Esophagus squamous epithelium (tissue), 5 donors: Measurements from ENCODE around the gene FBXO10. TPM values are rescaled to one million over a fixed set of nuclear protein-coding genes. Genes with fewer than 3 reads are reported as not detected.

ENCODE experiments used
- DNase-seq: peaks from one replicate; lab custom pipeline; 2025; lab: John Stamatoyannopoulos, UW
- H3K27ac ChIP-seq, 4 donors: fragments of 200-600 bp; sonication (generic); one replicate each; pipeline ENCODE4 v1.5.1; 2016 to 2019; ENCODE audit warnings: mild to moderate bottlenecking in 1 of 4
- H3K27me3 ChIP-seq, 4 donors: fragments of 200-600 bp; sonication (generic); 1 replicate in 3 of 4; 2 replicates in 1 of 4; pipeline versions ENCODE4 v1.5.1 to v1.6.0; 2017 to 2021; ENCODE audit warnings: antibody characterized with exemption in 1 of 4
- H3K36me3 ChIP-seq, 3 donors: fragments of 200-600 bp; sonication (generic); one replicate each; pipeline ENCODE4 v1.5.1; 2016 to 2019
- H3K4me1 ChIP-seq, 3 donors: fragments of 200-600 bp; sonication (generic); one replicate each; pipeline ENCODE4 v1.5.1; 2017 to 2019
- H3K4me3 ChIP-seq, 4 donors: fragments of 200-600 bp; sonication (generic); 1 replicate in 3 of 4; 2 replicates in 1 of 4; pipeline ENCODE4 v1.5.1; 2016 to 2019; ENCODE audit warnings: mild to moderate bottlenecking in 2 of 4, moderate library complexity in 1 of 4
- H3K9me3 ChIP-seq, 3 donors: fragments of 200-600 bp; sonication (generic); one replicate each; pipeline ENCODE4 v1.5.1; 2016 to 2019
- POLR2A ChIP-seq, 4 donors: fragments of 450-650 bp; IDR thresholded peaks; one replicate each; pipeline ENCODE4 v1.6.1; 2017; ENCODE audit warnings: antibody characterized with exemption in 4 of 4, mild to moderate bottlenecking in 4 of 4, moderate library complexity in 3 of 4
- WGBS, 2 donors: methylation state at CpG; one replicate each; pipeline ENCODE4 v1.1.5; 2018; 5-methylcytosine and 5-hydroxymethylcytosine counted together
- intact Hi-C: fragments of 100-400 bp; cut with DNase I; formaldehyde crosslinking; loops from one replicate; pipeline ENCODE4 v1.15.0; 2022
- total RNA-seq, 4 donors: library from RNA; depleted of rRNA; stranded (reverse); fragments of >200 nt; gene quantifications; one replicate each; pipeline ENCODE4 v1.1.0, GENCODE V29; 2016
- TF ChIP-seq, protein P1 (sequence below), 6 experiments: fragments of 450-650 bp in 4 of 6; fragments of 200-600 bp in 2 of 6; sonication (generic) in 2 of 6; IDR thresholded peaks; one replicate each; pipeline ENCODE4 v1.5.1; 2016 to 2019; ENCODE audit warnings: antibody characterized with exemption in 6 of 6, mild to moderate bottlenecking in 4 of 6, moderate library complexity in 4 of 6
- donor health status: DM: yes; HTN: yes; CAD: no.

FBXO10 gene
- total RNA-seq, 4 donors from 2014 or later, result 3.4 to 6.0 (median 4.4) TPM

DNA sequence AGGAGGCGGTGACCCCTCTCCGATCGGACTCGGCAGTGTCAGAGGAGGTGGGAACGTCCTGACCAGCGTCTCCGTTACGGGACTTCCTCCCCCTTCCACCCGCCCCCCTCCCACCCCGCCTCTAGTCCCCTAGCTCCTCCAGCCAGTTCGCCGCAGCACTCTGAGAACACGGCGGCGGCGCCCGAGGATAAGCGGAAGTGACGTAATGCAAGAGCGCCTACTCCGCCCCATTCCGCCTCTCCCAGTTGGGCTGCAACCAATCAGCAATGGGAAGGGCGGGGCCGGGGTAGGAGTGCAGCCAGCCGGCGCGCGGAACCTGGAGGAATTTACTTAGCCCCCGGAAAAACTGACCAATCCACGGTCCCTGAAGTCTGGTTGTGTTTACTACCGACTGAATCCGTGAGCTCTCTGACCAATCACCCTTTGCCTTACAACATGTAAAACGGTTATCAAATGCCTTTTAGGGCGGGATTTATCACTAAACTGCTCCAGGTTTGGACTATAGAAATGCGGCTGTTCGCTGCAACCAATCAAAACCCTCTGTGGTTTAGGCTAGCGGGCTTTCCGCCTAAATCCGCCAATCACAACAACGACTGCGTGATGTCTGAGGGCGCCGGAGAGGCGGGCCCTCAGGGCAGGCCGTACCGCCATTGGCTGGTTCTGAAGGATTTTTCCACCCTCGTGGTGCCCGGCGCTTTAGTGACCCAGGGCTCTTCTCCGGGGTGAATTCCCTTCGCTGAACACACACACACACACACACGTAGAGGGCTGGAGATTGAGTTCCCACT is 110.7 kb downstream of the FBXO10 start, which contains the start of gene ZBTB5:
TSS of gene ZBTB5 (minus strand) at position 202 of the 788 bp plus-strand sequence. CDS start 22,899 bp downstream, outside the sequence.
- Histone ChIP-seq H3K4me3 (peak within 1 kb of the TSS; percentile 82 to 99 (median 85)), H3K27ac (peak within 1 kb of the TSS; percentile 99), H3K27me3 (no peaks in the 10 kb centered on the region), H3K4me1 (peaks cover 12 to 54% (median 21%) of the 10 kb centered on the region in 3 donors), H3K36me3 (no peaks in the 10 kb centered on the region), H3K9me3 (no peaks in the 10 kb centered on the region)
- TF ChIP-seq POLR2A (IDR thresholded peaks at IDR 0.05), result peak in 2 of 4 donors; percentile 53 to 63
- TF ChIP-seq, protein P1, sequence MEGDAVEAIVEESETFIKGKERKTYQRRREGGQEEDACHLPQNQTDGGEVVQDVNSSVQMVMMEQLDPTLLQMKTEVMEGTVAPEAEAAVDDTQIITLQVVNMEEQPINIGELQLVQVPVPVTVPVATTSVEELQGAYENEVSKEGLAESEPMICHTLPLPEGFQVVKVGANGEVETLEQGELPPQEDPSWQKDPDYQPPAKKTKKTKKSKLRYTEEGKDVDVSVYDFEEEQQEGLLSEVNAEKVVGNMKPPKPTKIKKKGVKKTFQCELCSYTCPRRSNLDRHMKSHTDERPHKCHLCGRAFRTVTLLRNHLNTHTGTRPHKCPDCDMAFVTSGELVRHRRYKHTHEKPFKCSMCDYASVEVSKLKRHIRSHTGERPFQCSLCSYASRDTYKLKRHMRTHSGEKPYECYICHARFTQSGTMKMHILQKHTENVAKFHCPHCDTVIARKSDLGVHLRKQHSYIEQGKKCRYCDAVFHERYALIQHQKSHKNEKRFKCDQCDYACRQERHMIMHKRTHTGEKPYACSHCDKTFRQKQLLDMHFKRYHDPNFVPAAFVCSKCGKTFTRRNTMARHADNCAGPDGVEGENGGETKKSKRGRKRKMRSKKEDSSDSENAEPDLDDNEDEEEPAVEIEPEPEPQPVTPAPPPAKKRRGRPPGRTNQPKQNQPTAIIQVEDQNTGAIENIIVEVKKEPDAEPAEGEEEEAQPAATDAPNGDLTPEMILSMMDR (IDR thresholded peaks at IDR 0.05), result peak in 1 of 6 experiments; percentile 4
- intact Hi-C loops, result no loop called here
- peak; percentile 98 for DNase-seq
- WGBS, 2 donors, result 0 to 1% methylated on average over 7 to 12 of the region's 52 CpGs

DNA sequence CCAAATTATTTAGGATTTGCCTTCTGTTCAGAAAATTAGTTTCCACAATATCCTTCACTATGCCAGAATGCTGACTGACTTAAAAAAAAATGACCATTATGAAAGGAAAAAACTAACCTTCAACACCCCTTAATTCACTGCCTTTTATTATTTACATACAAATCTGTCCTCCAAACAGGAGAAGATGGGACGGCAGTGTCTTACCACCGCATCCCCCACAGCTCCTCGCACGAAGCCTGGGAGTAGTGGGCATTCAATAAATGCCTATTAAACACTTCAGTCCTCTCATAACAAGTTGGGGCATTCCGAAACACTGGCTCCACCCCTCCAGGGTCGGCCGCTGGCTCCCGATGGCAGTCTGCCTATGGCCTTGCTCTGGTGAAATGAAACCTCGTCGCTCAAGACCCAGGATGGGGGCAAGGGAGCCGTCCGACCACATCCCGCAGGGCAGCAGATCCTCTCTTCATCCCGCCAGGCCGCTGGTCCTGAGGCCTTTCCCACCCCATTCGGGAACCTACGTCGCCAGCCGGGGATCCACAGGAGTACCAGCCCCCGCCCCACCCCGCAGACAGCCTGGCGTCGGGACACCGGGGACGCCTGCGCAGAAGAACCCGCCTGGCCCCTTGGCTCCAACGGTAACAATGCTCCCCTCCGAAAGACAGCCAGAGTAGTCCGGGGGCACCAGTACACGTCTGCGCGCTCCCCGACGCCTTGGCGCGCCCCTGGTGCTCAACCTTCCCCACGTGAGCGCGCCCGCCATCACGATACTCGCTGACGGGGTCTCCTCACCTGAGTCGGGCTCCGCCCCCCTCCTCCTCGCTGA is 111.5 kb downstream of the FBXO10 start:
- TF ChIP-seq, protein P1 (IDR thresholded peaks at IDR 0.05), result no peak
- TF ChIP-seq POLR2A (IDR thresholded peaks at IDR 0.05), result peak in 3 of 4 donors; percentile 30 to 63 (median 38)
- Histone ChIP-seq H3K27me3 (no peaks in the 10 kb centered on the region), H3K27ac (peak overlapping the region; percentile 99), H3K9me3 (no peaks in the 10 kb centered on the region), H3K4me1 (peaks cover 12 to 59% (median 21%) of the 10 kb centered on the region in 3 donors), H3K4me3 (peak overlapping the region; percentile 82 to 99 (median 85)), H3K36me3 (no peaks in the 10 kb centered on the region)
- WGBS, 2 donors, result 0% methylated on average over 7 to 11 of the region's 47 CpGs
- intact Hi-C loops, result no loop called here
- peak; percentile 36 for DNase-seq

DNA sequence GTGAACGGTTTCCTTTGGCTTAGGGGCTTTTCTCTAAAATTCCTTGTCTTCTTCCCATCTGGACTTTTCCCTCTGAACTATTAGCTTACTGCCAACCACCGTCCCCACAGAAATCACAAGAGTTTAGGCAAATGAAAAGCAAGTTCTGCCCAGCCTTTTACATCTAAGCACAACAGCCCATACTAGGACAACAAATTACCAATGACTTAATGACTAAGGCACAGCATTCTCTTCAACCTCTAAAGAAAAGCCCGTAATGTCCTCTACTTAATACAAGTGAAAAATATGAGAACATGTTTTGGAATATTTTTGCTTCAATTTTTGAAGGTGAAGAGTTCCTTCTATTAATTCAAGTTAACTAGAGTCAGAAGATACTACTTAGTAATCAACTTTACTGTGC is 112.2 kb downstream of the FBXO10 start:
- Histone ChIP-seq H3K27me3 (no peaks in the 10 kb centered on the region), H3K9me3 (no peaks in the 10 kb centered on the region), H3K4me3 (peak overlapping the region; percentile 82 to 99 (median 85)), H3K4me1 (peaks cover 12 to 65% (median 21%) of the 10 kb centered on the region in 3 donors), H3K36me3 (no peaks in the 10 kb centered on the region), H3K27ac (peak overlapping the region; percentile 99)
- TF ChIP-seq, protein P1 (IDR thresholded peaks at IDR 0.05), result no peak
- TF ChIP-seq POLR2A (IDR thresholded peaks at IDR 0.05), result no peak
- 22 to 31% methylated on average over 3 of the region's 3 CpGs for WGBS, 2 donors
- no peak for DNase-seq
- intact Hi-C loops, result no loop called here

Other genes starting within 250 kb of the FBXO10 start
- gene GRHPR, start 153.7 kb downstream of the FBXO10 start, total RNA-seq, result 100 to 1,000 TPM in 2 of 4 donors, 10 to 100 TPM in 2; 74.5 to 117 (median 93.8) TPM
- 10 to 100 TPM; 15.0 to 23.3 (median 20.5) TPM for gene ZBTB5, start 110.9 kb downstream of the FBXO10 start, total RNA-seq
- gene POLR1E, start 90.4 kb downstream of the FBXO10 start, total RNA-seq, result 10 to 100 TPM; 11.6 to 31.1 (median 15.2) TPM
- gene TOMM5, start 16.2 kb upstream of the FBXO10 start, total RNA-seq, result 100 to 1,000 TPM in 2 of 4 donors, 10 to 100 TPM in 2; 25.1 to 129 (median 105) TPM
- gene FRMPD1, start 74.6 kb upstream of the FBXO10 start, total RNA-seq, result under 1 TPM in 2 of 4 donors, not detected in 2; 0.04 to 0.18 TPM
- 1 to 10 TPM; 2.1 to 6.5 (median 3.0) TPM for gene TRMT10B, start 177.4 kb upstream of the FBXO10 start, total RNA-seq
- 10 to 100 TPM; 26.1 to 51.8 (median 36.6) TPM for gene EXOSC3, start 208.7 kb upstream of the FBXO10 start, total RNA-seq
- 10 to 100 TPM; 12.0 to 22.9 (median 17.6) TPM for gene DCAF10, start 224.4 kb upstream of the FBXO10 start, total RNA-seq